Measurements from ENCODE around the gene ITGAV.

- no peak for TF ChIP-seq TAF1 (IDR thresholded peaks at IDR 0.05; ENCODE audit: borderline replicate concordance, insufficient read depth, low read length)
- no peak for TF ChIP-seq FOXP2 (optimal IDR thresholded peaks at IDR 0.05; ENCODE audit: borderline replicate concordance, extremely low read depth, extremely low read length, insufficient read depth)
- TF ChIP-seq REST (IDR thresholded peaks at IDR 0.05; ENCODE audit: insufficient read depth in 1 of 2, low read depth in 2 of 2, low read length in 2 of 2), result no peak
- no peak for TF ChIP-seq POLR2AphosphoS5 (IDR thresholded peaks at IDR 0.05; ENCODE audit: low read depth, low read length)
- TF ChIP-seq SIN3A (IDR thresholded peaks at IDR 0.05; ENCODE audit: borderline replicate concordance, insufficient read depth, low read length), result no peak
Measured at GRCh38 chr2:186546846-186547245, 43.0 kb upstream of the ITGAV start.

Data from PFSK-1 (cell line).